ENCODE data around the gene MTG1.
"Not testable (repeated sequence)": the region's sequence is repeated elsewhere in the genome, so short reads cannot be mapped to it uniquely, and the experiment has no call there.

MTG1 gene

DNA sequence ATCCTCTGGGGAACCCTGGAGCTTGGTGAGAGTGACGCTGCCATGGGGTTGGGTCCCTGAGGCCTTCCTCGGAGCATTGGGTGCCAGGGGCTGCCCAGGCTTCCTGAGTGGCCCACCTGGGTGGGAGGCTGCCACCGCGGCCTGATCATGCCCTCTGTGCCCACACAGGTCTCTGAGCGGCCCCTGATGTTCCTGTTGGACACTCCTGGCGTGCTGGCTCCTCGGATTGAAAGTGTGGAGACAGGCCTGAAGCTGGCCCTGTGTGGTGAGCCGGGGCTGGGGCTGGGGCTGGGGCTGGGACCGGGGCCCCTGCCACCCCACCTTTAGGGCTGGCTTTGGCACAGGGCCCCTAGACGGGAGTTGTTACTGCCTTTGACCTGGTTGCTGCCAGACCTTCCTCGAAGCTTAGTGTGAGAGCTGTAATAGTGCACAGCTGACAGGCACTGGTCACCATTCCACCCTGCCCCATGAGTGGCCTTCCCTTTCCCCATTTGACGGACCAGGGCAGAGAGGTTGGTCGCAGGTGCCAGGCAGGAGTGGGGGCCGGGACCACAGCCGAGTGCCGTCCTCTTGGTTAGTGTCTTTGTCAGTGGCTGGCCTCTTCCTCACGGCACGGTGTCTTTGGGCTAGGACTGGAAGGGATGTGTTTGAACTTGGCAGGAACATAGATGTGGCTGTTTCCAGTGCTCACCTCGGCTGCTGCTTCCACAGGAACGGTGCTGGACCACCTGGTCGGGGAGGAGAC, 8.2 kb downstream of the MTG1 start:
- DNase-seq: no peak

DNA sequence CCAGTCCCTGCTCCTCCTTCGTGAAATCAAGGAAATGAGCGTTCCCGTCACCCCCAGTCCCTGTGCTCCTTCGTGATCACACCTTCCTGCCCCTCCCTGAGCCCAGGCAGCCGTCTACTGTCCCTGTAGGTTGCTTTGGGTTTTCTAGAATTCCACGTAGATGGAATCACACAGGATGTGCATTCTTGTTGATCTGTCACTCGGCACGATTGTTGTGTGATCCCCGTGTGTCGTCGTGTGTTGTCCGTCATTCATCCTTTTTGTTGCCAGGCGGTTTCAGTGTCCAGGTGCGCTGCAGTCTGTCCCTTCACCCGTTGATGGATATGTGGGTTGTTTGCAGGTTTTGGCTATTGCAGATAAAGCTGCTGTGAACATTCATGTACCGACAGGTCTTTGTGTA, 9.4 kb downstream of the MTG1 start:
- no peak for DNase-seq

DNA sequence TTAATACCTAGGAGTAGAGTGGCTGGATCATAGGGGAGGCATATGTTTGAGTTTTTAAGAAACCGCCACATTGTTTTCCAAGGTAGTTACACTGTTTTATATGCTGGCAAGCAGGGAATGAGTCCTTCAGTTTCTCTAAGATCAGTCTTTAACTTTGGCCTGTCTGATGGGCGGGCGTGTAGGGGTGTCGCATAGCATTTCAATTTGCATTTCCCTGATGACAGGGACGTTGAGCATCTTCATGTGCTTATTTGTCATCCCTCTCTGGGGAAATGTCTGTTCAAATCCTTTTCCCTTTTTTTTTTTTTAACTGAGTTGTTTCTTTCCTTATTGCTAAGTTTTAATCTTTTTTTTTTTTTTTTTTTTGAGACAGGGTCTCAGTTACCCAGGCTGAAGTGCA, 9.8 kb downstream of the MTG1 start:
- DNase-seq: no peak

DNA sequence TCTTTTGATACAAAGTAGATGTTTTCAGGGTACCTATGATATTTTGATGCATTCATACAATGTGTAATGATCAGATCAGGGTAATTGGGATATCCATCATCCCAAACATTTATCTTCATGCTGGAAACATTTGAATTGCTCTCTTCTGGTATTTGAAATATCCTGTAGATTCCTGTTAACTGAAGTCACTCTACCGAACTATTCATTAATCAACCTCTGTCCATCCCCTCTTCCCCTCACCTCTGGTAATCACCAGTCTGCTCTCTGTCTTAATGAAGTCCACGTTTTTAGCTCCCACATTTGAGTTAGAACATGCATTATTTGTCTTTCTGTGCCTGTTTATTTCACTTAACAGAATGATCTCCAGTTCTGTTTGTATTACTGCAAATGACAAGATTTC, 11.3 kb downstream of the MTG1 start:
- DNase-seq: no peak

DNA sequence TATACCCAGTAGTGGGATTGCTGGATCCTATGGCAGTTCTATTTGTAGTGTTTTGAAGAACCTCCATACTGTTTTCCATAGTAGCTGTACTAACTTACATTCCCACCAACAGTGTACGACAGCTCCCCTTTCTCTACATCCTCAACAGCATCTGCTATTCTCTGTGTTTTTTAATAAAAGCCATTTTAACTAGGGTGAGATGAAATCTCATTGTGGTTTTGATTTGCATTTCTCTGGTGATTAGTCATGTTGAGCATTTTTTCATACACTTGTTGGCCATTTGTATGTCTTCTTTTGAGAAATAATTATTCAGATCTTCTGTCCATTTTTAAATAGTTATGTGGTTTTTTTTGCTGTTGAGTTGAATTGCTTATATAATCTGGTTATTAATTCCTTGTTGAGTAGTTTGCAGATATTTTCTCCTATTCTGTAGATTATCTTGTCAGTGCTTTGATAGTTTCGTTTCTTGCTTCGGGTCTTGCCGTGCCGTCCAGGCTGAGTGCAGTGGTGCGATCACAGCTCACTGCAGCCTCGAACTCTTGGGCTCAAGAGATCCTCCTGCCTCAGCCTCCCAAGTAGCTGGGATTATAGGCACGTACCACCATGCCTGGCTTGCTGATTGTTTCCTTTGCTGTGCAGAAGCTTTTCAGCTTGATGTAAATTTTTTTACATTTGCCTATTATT, 12.0 kb downstream of the MTG1 start:
- no peak for DNase-seq

DNA sequence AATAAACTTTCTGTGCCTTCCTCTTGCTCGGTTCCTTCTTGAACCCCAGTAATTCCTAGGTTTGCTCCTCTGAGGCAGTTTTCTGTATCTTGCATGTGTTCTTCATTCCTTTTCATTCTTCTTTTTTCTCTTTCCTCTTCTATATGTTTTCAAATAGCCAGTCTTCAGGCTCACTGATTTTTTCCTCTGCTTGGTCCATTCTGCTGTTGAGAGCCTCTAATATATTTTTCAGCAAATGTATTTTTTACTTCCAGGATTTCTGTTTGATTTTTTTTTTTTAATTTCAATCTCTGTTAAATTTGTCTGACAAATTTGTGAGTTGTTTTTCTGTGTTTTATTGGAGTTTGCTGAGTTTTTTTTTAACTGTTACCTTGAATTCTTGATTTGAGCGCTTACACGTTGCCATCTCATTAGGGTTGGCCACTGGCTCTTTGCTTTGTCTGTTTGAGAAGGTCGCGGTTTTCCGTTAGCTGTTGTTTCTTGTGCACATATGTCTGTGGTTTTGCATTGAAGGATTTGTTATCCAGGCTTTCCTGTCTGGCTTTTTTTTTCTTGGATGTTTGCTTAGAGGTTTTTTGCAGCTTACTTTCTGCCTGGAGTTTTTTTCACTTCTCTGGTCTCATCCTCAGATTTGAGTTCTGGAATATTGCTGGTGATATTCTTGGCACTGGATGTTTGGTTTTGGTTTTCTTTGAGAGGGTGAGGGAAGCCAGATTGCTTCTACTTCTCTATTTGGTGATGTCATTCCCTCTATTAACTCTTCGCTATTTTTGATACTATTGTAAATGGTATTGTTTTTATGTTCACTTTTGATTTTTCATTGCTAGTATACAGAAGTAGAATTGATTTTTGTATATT, 17.8 kb downstream of the MTG1 start:
- DNase-seq: no peak

DNA sequence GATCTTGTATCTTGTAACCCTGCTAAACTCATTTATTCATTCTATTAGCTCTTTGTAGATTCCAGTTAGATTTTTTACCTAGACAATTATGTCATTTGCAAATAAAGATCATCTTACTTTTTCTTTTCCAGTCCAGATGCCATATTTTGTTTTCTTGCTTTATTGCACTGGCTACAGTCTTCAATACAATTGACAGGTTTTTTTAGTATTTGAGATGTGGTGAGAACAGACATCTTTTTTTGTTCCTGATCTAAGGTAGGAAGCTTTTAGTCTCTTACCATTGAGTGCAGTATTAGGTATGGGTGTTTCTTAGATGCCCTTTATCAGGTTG, 18.4 kb downstream of the MTG1 start:
- no peak for DNase-seq

DNA sequence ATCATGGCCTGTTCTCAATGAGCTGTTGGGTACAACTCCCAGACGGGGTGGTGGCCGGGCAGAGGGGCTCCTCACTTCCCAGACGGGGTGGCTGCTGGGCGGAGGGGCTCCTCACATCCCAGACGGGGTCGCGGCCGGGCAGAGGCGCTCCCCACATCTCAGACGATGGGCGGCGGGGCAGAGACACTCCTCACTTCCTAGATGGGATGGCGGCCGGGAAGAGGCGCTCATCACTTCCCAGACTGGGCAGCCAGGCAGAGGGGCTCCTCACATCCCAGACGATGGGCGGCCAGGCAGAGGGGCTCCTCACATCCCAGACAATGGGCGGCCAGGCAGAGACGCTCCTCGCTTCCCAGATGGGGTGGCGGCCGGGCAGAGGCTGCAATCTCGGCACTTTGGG, 20.4 kb downstream of the MTG1 start:
- DNase-seq: not testable (repeated sequence)

DNA sequence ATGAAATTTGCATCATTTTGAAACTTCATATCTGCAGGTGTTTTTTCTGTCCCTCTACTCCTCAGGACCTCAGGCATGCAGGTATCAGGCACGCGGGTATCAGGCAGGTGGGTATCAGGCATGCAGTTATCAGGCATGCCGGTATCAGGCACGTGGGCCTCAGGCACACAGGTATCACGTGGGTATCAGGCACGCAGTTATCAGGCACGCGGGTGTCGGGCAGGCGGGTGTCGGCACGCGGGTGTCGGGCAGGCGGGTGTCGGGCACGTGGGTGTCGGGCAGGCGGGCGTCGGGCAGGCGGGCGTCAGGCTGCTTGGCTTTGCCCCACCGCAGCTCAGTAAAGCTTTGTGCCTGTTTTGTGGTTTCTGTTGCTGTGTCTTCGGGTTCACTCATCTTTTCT, 21.8 kb downstream of the MTG1 start:
- no peak for DNase-seq

DNA sequence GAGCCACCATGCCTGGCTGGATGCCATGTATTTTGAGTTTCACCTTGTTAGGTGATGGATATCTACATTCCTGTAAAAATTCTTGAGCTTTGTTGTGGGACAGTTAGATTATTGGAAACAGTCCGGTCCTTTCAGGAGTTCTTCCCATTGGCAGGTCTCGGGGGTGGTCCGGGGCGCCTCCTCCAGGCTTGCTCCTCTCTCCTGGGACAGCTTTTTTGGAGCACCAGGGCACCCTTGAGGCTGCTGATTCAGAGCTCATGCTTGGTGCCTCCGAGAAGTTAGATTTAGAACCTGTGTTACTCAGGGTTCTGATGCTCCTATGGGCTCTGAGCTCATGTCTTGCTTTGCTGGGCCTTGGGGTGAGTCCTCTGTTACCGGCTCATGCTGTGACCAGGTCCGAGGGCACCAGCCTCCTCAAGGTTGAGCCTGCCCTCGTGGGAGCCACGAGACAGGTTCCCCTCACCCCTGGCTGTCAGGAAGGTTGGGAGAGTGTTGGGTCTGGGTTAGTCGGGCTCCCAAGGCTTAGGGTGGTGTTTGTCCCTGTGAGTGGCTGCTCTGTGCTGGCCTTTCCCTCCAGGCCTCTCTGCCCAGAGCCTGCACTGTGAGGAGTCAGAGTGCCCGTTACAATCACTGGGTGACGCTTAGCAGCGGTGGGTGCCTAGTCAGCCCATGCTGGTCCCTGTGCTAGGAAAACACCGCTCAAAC, 24.5 kb downstream of the MTG1 start:
- DNase-seq: no peak

DNA sequence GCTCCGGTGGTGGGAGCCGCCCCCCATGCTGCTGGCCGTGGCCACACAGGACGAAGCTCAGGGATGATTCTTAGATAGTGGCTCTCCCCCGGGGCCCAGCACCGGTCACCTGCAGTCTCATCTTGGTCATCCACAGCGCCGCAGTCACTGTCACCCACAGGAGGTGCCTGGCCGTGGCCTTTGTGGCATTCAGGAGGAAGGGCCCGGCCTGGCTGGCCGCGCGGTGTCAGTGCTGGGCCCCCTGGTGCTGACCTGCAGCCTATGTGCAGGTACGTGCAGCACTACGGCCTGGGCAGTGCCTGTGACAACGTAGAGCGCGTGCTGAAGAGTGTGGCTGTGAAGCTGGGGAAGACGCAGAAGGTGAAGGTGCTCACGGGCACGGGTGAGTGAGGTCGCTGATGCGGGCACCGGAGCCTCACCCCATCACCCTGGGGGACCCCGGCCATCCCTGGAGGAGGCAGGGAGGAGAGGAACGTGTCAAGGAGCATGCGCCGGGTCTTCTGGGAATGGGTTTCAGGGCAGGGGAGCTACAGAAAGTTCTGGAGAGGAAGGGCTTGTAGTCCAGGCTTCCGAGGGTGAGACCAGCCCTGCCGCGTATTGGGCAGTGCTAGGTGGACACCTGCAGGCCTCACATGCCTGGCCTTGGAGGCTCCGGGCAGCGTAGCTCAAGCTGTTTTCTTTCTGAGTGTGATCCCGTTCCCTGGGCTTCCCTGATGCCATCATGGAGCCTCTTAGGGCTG, 25.4 kb downstream of the MTG1 start:
- DNase-seq: no peak

DNA sequence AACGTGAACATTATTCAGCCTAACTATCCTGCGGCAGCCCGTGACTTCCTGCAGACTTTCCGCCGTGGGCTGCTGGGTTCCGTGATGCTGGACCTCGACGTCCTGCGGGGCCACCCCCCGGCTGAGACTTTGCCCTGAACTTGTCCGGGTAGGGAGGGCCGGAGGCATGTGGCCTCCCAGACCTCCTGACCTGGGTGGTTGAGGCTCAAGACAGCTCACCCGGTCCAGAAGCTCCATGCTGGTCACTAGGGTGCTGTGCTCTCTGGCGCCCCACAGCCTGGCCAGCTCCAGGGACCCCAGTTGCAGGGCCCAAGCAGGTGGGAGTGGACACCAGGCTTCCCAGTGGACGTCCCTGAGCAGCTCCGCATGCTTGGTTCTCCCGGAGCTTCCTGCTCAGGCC, 26.1 kb downstream of the MTG1 start:
- DNase-seq: no peak

DNA sequence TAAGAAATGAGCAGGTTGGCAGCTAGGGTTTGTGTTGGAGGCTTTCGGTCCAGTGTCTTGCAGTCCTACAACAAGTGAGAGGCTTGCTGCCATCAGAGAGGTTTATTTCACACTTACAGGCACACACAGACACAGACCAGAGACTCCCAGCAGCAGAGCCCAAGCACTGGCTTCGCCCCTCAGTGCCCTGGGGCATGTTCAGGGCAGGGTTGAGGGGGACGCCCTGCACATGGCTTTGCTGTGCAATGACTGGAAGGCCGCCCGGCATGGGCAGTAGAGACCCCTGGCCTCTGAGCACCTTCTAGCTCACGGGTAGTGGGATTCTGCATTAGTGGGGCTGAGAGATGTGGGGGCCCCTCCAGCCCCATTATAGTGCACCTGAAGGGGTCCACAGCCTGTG, 26.6 kb downstream of the MTG1 start:
- no peak for DNase-seq

DNA sequence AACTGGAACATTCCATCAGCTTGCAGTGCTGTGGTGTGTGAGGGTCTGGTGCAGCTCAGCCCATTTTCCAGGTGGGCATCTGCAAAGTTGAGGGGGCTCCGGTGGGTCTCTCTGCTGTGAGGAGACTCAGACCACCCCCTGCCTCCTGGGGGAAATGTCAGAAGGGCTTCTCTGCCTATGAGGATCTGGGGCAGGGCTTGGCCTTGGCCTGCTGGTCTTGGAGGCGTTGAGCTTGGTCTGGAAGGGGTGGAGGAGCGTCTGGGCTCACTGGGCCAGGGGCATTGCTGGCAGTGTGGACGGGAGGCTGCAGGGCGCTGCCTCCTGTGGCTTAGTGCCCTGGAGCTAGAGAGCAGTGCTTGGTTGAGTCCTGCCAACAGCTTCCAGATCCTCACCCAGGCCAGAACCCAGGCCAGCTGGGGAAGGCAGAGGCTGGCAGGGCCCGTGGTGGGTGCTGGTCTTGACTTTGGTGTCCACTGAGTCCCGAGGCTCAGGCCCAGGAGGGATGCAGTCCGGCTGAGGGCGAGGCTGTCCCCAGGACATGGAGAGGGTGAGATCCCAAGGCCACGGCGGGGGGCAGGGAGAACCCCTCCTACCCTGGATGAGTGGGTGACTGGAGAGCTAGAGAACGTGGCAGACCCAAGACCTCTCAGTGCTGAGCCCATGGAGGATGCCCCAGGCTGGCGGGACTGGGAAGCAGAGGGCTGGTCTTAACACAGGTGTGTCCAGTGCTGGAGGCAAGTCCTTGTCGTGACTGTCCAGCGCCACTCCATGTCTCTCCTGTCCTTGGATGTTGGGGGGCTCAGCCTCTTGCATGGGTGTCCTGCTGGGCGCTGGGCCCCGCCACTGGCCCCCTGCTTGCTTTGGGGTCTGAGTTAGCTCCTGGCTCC, 27.6 kb downstream of the MTG1 start:
- DNase-seq: no peak

DNA sequence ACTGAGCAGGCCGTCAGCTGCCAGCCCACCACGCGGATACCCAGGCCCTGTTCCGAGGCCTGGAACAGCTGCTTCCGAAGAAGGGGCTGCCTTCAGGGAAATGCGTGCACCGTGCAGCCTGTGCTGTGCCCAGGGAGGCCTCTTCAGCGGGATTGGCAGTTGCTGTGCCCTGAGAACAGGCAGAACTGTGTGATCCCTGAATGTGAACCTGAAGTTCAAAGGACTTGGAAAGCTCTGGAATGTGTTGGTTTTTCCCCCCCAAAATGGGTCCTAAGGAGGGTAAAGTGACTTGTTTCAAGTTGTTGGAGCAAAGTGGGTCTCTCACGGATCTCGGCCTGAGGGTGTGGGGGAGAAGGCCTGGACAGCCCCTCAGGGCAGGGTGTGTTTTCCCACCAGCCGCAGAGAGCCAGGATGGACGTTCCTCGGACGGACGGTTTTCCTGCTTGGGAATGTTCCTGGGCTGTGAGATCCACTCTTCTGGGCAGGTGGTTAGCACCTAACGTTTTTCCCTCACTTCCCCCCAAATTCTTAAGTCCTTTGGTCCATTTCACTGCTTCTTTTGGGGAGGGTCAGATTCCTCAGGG, 28.4 kb downstream of the MTG1 start:
- no peak for DNase-seq

DNA sequence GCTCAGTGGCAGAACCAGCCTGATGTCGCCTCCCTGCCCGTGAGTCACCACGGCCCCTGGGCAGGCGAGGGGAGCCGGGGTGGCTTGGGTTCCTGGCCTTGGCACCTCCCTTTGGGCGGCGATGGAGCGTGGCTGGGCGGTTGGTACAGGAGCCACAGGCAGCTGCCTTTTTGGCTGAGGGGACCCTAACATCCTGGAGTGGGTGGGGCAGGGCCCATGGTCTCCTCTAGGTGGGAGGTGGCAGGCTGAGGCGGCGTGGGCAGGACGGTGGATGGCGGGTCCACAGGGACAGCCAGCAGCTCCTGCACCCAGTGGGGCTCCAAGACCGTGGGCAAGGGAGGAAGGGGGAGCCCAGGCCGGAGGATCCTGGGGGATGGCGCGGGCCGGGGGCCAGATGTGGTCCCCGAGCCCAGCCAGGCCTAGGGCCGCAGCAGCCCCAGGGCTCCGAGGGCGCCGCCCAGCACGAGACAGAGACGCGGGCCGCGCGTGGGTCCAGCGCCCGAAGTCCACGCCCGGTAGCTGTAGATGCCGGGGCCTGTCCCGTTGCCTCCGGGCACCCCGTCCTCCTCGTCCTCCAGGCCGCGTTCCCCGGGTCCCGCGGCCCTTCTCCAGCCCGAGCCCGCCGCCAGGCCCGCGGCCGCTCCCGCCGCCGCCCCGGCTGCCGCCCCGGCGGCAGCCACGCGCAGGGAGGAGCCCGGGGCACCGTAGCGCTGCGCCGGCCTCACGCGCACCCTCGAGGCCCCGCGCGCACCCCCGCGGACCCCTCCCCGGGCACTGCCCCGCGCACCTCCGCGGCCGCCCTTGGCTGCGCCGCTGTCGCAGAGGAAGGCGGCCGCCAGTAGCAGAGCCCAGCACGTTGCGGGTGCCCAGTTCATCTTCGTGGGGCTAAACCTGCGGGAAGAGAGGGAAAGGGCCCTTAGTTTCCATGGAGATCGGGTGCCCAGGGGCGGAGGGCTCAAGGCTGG, 29.1 kb downstream of the MTG1 start:
- DNase-seq: no peak

DNA sequence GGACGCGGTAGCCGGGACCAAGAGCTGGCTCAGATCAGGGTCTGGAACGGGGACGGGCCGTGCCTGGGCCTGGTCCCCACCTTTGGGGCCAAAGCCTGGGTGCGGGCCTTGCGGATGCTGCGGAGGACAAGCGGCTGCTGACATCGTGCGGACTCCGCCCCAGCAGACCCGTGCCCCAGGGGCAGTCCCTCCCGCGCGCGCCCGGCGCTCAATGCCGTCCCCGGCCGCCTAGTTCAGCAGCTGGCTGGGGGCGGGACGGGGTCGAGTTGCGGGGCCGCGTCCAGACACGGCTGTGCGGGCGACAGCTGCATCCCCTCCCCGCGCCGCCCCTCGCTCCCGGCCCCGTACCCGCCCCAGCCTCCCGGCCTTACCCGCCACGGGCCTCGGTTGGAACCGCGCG, 30.1 kb downstream of the MTG1 start:
- not testable (repeated sequence) for DNase-seq

DNA sequence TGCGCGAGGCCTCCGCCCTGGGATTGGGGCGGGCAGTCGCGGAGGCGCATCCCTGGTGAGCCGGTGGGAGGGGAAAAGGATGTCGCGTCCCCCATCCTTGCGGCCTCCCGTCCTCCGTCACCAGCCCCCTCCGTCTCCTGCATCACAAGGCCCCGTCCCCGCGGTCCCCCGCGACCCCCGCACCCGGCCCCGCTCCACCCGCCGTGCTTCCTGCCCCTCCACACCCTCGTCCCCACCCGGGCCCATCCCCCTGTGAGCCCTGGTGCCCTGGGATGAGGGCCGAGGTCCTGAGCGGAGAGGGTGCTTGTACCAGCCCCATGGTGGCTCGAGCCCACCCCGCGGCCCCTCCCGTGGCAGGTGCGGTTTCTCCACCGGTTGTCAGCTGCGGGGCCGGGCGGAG, 30.6 kb downstream of the MTG1 start, which contains the start of gene SPRN:
Gene SPRN, minus strand, starts transcription at position 25 of the 400 bp plus-strand sequence. CDS start 944 bp downstream, outside the sequence.
- DNase-seq: not testable (repeated sequence)

DNA sequence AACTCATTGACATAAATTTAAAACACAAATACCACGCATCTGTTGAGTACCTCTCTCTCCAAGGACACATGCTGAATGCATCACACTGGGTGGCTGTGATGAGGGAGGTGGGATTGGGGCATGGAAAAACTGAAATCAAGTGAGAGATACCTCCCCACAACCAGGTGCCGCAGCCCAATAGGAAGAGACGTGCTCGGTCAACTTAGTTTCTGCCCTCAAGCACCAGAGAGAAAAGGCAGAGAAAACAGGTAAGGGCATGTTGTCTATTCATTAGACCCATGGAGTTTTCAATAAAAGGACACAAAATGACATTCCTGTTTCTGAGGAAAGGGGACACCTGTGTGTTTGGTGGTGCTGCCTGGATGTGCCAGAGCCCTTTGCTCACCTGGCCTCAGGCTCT, 35.6 kb downstream of the MTG1 start:
- DNase-seq: not testable (repeated sequence)
